CD14-positive monocyte (primary cell): ENCODE results near the gene POMT1. TPM values are rescaled to one million over a fixed set of nuclear protein-coding genes. Genes with fewer than 3 reads are reported as not detected.

Experiments
- DNase-seq, 3 donors: peaks; one replicate each; pipeline ENCODE4 v3.0.0-alpha.2; 2011 to 2022
- H2AFZ ChIP-seq: 2 replicates; pipeline ENCODE4 v1.6.0; 2012; ENCODE audit warnings: mild to moderate bottlenecking, low read depth, low read length, inconsistent platforms; ENCODE audit not compliant: insufficient read depth, poor library complexity, severe bottlenecking
- H3K27ac ChIP-seq, 2 donors: 1 replicate in 1 of 2; 2 replicates in 1 of 2; pipeline ENCODE4 v1.5.1; 2012 to 2013; ENCODE audit warnings: low read length in 2 of 2, control low read depth in 1 of 2, inconsistent platforms in 1 of 2, low read depth in 1 of 2, mild to moderate bottlenecking in 1 of 2
- H3K27me3 ChIP-seq, 2 donors: one replicate each; pipeline versions ENCODE4 v1.6.0 to v1.6.1; 2011 to 2013; ENCODE audit warnings: low read length in 2 of 2; ENCODE audit not compliant: control insufficient read depth in 2 of 2, insufficient read depth in 2 of 2
- H3K36me3 ChIP-seq, 2 donors: replicated peaks in 1 of 2; 1 replicate in 1 of 2; 2 replicates in 1 of 2; pipeline versions ENCODE4 v1.5.1 to v1.6.1; 2012 to 2013; ENCODE audit warnings: low read length in 2 of 2, control low read depth in 1 of 2, inconsistent platforms in 1 of 2, mild to moderate bottlenecking in 1 of 2; ENCODE audit not compliant: insufficient read depth in 2 of 2, control insufficient read depth in 1 of 2
- H3K4me1 ChIP-seq, 2 donors: 1 replicate in 1 of 2; 2 replicates in 1 of 2; pipeline versions ENCODE4 v1.5.1 to v1.6.1; 2012 to 2013; ENCODE audit warnings: low read length in 2 of 2, control low read depth in 1 of 2, inconsistent platforms in 1 of 2, mild to moderate bottlenecking in 1 of 2, moderate library complexity in 1 of 2; ENCODE audit not compliant: insufficient read depth in 2 of 2, control insufficient read depth in 1 of 2
- H3K4me2 ChIP-seq: replicated peaks from 2 replicates; pipeline ENCODE3; 2012; ENCODE audit warnings: low read length, moderate library complexity, mild to moderate bottlenecking; ENCODE audit not compliant: poor library complexity, severe bottlenecking; ENCODE audit errors: extremely low read depth
- H3K4me3 ChIP-seq, 3 experiments: fragments of 200-600 bp in 1 of 3; sonication (generic) in 1 of 3; replicated peaks in 1 of 3; 1 replicate in 2 of 3; 2 replicates in 1 of 3; pipeline ENCODE4 v1.5.1; 2011 to 2013; ENCODE audit warnings: low read length in 3 of 3, mild to moderate bottlenecking in 3 of 3, control low read depth in 2 of 3, low read depth in 2 of 3, inconsistent platforms in 1 of 3, moderate library complexity in 1 of 3
- H3K79me2 ChIP-seq: 2 replicates; pipeline ENCODE4 v1.6.0; 2012; ENCODE audit warnings: mild to moderate bottlenecking, control low read depth, inconsistent platforms, low read length, moderate library complexity; ENCODE audit not compliant: insufficient read depth
- H3K9ac ChIP-seq: 2 replicates; pipeline ENCODE4 v1.6.0; 2017; ENCODE audit warnings: low read length, mild to moderate bottlenecking; ENCODE audit not compliant: insufficient read depth, poor library complexity, severe bottlenecking
- H3K9me3 ChIP-seq, 2 donors: replicated peaks in 1 of 2; 1 replicate in 1 of 2; 2 replicates in 1 of 2; pipeline versions ENCODE4 v1.5.1 to v1.6.1; 2012 to 2013; ENCODE audit warnings: low read length in 2 of 2, control low read depth in 1 of 2; ENCODE audit not compliant: control insufficient read depth in 1 of 2, insufficient read depth in 1 of 2
- H4K20me1 ChIP-seq: 2 replicates; pipeline ENCODE4 v1.6.0; 2012; ENCODE audit warnings: mild to moderate bottlenecking, low read length, control low read depth, moderate library complexity; ENCODE audit not compliant: insufficient read depth
- H3K27ac Mint-ChIP-seq, 7 donors: one replicate each; pipeline ENCODE4 v1.8.0; 2020; ENCODE audit warnings: mild to moderate bottlenecking in 7 of 7, mixed read lengths in 7 of 7, moderate library complexity in 6 of 7, inconsistent platforms in 2 of 7
- H3K27me3 Mint-ChIP-seq, 3 donors: one replicate each; pipeline ENCODE4 v1.8.0; 2021 to 2022; ENCODE audit warnings: low read depth in 3 of 3, mild to moderate bottlenecking in 3 of 3, mixed read lengths in 3 of 3, moderate library complexity in 3 of 3, inconsistent platforms in 1 of 3
- H3K36me3 Mint-ChIP-seq, 2 donors: one replicate each; pipeline ENCODE4 v1.8.0; 2020; ENCODE audit warnings: mixed read lengths in 2 of 2, inconsistent platforms in 1 of 2, mild to moderate bottlenecking in 1 of 2
- H3K4me1 Mint-ChIP-seq: one replicate; pipeline ENCODE4 v1.8.0; 2020; ENCODE audit warnings: mild to moderate bottlenecking, mixed read lengths
- H3K4me3 Mint-ChIP-seq, 2 donors: one replicate each; pipeline ENCODE4 v1.8.0; 2020; ENCODE audit warnings: mild to moderate bottlenecking in 2 of 2, mixed read lengths in 2 of 2, moderate library complexity in 1 of 2
- H3K9me3 Mint-ChIP-seq, 7 donors: one replicate each; pipeline ENCODE4 v1.8.0; 2020 to 2022; ENCODE audit warnings: mixed read lengths in 7 of 7, mild to moderate bottlenecking in 6 of 7, moderate library complexity in 6 of 7, inconsistent platforms in 2 of 7
- CTCF ChIP-seq: fragments of 200-600 bp; IDR thresholded peaks from one replicate; pipeline ENCODE4 v1.8.0; 2022; ENCODE audit warnings: antibody characterized with exemption, mild to moderate bottlenecking
- WGBS: methylation state at CpG from one replicate; pipeline ENCODE4 v1.1.5; 2013; ENCODE audit warnings: missing lambda C conversion rate; ENCODE audit not compliant: insufficient coverage; 5-methylcytosine and 5-hydroxymethylcytosine counted together
- intact Hi-C, 2 donors: fragments of 100-400 bp; cut with micrococcal nuclease; formaldehyde crosslinking; loops; one replicate each; pipeline versions ENCODE4 v1.15.0 to v1.15.1; 2023
- polyA plus RNA-seq, 3 donors: library from polyadenylated mRNA; depleted of rRNA in 1 of 3; unstranded in 2 of 3; stranded (reverse) in 1 of 3; fragments of 300-500 nt in 2 of 3; fragments of >200 nt in 1 of 3; fragmentation: Illumina TruSeq in 2 of 3; gene quantifications; 1 replicate in 2 of 3; 2 replicates in 1 of 3; pipeline ENCODE4 v1.2.3, GENCODE V29; 2012 to 2021

The POMT1 gene
- polyA plus RNA-seq, 3 donors: 5.9 to 22.3 (median 7.5) TPM

- Histone ChIP-seq H3K27ac (no peak overlapping the region), H3K4me2 (no peak overlapping the region), H3K79me2 (no peaks in the 10 kb centered on the region), H3K36me3 (no peaks in the 10 kb centered on the region), H3K4me1 (no peaks in the 10 kb centered on the region), H3K9ac (no peak overlapping the region), H3K9me3 (peaks cover 39 to 45% of the 10 kb centered on the region in 2 donors), H2AFZ (no peak overlapping the region), H3K27me3 (peaks cover 27 to 51% of the 10 kb centered on the region in 2 donors), H4K20me1 (no peaks in the 10 kb centered on the region), H3K4me3 (no peak overlapping the region)
- H3K9me3 Mint-ChIP-seq: peaks cover 13 to 55% (median 44%) of the 10 kb centered on the region in 7 donors
- peaks cover 6% of the 10 kb centered on the region for H3K4me1 Mint-ChIP-seq
- DNase-seq: no peak
- TF ChIP-seq CTCF: no peak
- peaks cover 10 to 16% of the 10 kb centered on the region in 2 donors for H3K36me3 Mint-ChIP-seq
- H3K27ac Mint-ChIP-seq: no peak overlapping the region
- peaks cover 52 to 59% (median 54%) of the 10 kb centered on the region in 3 donors for H3K27me3 Mint-ChIP-seq
- no CpG with 5 or more reads among the region's 6 CpGs for WGBS
- peak overlapping the region in 1 of 2 donors; percentile 46 for H3K4me3 Mint-ChIP-seq
- intact Hi-C loops: no loop called here
Observed at GRCh38 chr9:131543141-131543540, 40.4 kb downstream of the POMT1 start.

DNA sequence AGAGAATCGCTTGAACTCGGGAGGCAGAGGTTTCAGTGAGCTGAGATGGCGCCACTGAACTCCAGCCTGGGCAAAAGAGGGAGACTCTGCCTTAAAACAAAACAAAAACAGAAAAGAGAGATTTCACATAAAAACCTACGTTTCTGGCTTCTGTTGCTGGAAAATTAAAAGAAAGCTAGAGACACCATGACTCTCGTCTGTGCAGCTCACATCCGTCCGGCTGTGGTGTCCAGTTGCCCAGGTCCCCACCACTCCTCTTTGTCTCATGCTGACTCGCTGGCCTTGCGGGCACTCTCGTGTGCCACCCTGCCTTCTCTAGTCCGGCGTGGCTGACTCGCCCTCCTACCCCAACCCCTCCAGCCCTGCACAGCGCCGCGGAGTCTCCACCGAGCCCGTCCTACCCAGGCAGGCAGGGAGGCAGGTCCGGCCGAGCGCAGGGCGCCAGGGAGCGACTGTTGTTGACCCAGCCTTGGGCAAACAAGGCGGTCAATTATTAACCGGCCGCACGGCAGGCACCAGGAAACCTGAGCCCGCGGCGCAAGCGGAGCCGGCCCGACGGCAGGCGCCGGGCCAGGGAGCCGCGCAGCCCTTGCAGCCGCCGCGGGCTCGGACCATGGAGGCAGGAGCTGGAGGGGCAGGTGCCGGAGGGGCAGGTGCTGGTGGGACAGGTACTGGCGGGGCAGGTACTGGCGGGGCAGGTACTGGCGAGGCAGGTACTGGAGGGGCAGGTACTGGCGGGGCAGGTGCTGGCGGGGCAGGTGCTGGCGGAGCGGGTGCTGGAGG is 42.5 kb downstream of the POMT1 start, which contains the start of gene PRRT1B:
PRRT1B (plus strand) TSS at position 521 of the 783 bp plus-strand sequence; CDS start at position 614, 93 bp downstream.
- 31% methylated on average over 46 of the region's 50 CpGs for WGBS
- Histone ChIP-seq H3K9me3 (peaks cover 39 to 45% of the 10 kb centered on the region in 2 donors), H2AFZ (no peak within 1 kb of the TSS), H3K79me2 (no peaks in the 10 kb centered on the region), H3K4me1 (no peaks in the 10 kb centered on the region), H3K4me3 (no peak within 1 kb of the TSS), H3K27me3 (peaks cover 30 to 55% of the 10 kb centered on the region in 2 donors), H3K9ac (no peak within 1 kb of the TSS), H3K4me2 (no peak within 1 kb of the TSS), H4K20me1 (no peaks in the 10 kb centered on the region), H3K36me3 (no peaks in the 10 kb centered on the region), H3K27ac (no peak within 1 kb of the TSS)
- Mint-ChIP-seq H3K27me3 (peaks cover 67 to 77% (median 68%) of the 10 kb centered on the region in 3 donors), H3K9me3 (peaks cover 15 to 63% (median 50%) of the 10 kb centered on the region in 7 donors), H3K27ac (no peak within 1 kb of the TSS), H3K4me1 (peaks cover 6% of the 10 kb centered on the region), H3K4me3 (peak within 1 kb of the TSS in 1 of 2 donors; percentile 85), H3K36me3 (peaks cover 10 to 16% of the 10 kb centered on the region in 2 donors)
- intact Hi-C loops: no loop called here
- no peak for DNase-seq
- no peak for TF ChIP-seq CTCF
